ENCODE results near the gene ADPRHL1.

ADPRHL1 gene

GRCh38 chr13:113365971-113366588 is 87.2 kb downstream of the ADPRHL1 start:
- TF ChIP-seq CTCF (conservative IDR thresholded peaks at IDR 0.05) (no peak), ZFX (IDR thresholded peaks at IDR 0.05) (no peak)
- no peak overlapping the region for H3K27ac ChIP-seq

GRCh38 chr13:113365583-113365970 is 87.7 kb downstream of the ADPRHL1 start:
- H3K27ac ChIP-seq: no peak overlapping the region
- TF ChIP-seq CTCF (conservative IDR thresholded peaks at IDR 0.05): no peak
- no peak for TF ChIP-seq ZFX (IDR thresholded peaks at IDR 0.05)

- TF ChIP-seq ZFX (IDR thresholded peaks at IDR 0.05) (no peak), CTCF (conservative IDR thresholded peaks at IDR 0.05) (no peak)
- H3K27ac ChIP-seq: peak overlapping the region; percentile 29; the same call in 1 of the 2 replicates
Measured at GRCh38 chr13:113364901-113365582, 88.2 kb downstream of the ADPRHL1 start.

- H3K27ac ChIP-seq: peak overlapping the region; percentile 29; the same call in 1 of the 2 replicates
- no peak for TF ChIP-seq CTCF (conservative IDR thresholded peaks at IDR 0.05)
- TF ChIP-seq ZFX (IDR thresholded peaks at IDR 0.05): no peak
Measured at GRCh38 chr13:113364311-113364889, 88.9 kb downstream of the ADPRHL1 start.

- no peak overlapping the region for H3K27ac ChIP-seq
- TF ChIP-seq CTCF (conservative IDR thresholded peaks at IDR 0.05): no peak
- no peak for TF ChIP-seq ZFX (IDR thresholded peaks at IDR 0.05)
Measured at GRCh38 chr13:113361406-113361805, 91.9 kb downstream of the ADPRHL1 start.

GRCh38 chr13:113360446-113360845 is 92.8 kb downstream of the ADPRHL1 start:
- TF ChIP-seq ZFX (IDR thresholded peaks at IDR 0.05): no peak
- TF ChIP-seq CTCF (conservative IDR thresholded peaks at IDR 0.05): no peak
- H3K27ac ChIP-seq: no peak overlapping the region

- H3K27ac ChIP-seq: no peak overlapping the region
- no peak for TF ChIP-seq CTCF (conservative IDR thresholded peaks at IDR 0.05)
- no peak for TF ChIP-seq ZFX (IDR thresholded peaks at IDR 0.05)
Measured at GRCh38 chr13:113359571-113359970, 93.7 kb downstream of the ADPRHL1 start.
